Measurements from ENCODE around the gene ANKRD34A. TPM values are rescaled to one million over a fixed set of nuclear protein-coding genes. Genes with fewer than 3 reads are reported as not detected.
"Not testable (repeated sequence)": the region's sequence is repeated elsewhere in the genome, so short reads cannot be mapped to it uniquely, and the experiment has no call there.

ANKRD34A gene
- total RNA-seq, 1 donor from 2014 or later: 0.94 TPM

DNA sequence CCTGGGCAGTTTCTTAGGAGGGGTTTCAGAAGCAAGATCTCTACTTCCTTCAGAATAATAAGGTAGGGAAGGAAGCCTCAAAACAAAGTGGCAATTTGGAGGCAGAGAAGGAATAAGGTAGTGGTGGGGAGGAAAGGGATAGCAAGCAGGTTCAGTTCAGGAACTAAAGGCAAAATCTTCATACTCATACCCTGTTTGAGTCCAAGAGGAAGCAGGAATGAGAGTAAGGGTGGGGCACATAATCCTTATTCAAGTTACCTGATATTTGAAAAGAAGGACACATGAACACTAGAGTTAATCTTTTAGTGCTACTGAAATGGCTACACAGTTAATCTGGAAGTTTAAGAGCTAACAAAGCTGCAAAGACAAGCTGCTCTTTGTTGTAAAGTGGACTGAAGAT lies 28.7 kb downstream of the ANKRD34A start:
- TF ChIP-seq, protein P1, sequence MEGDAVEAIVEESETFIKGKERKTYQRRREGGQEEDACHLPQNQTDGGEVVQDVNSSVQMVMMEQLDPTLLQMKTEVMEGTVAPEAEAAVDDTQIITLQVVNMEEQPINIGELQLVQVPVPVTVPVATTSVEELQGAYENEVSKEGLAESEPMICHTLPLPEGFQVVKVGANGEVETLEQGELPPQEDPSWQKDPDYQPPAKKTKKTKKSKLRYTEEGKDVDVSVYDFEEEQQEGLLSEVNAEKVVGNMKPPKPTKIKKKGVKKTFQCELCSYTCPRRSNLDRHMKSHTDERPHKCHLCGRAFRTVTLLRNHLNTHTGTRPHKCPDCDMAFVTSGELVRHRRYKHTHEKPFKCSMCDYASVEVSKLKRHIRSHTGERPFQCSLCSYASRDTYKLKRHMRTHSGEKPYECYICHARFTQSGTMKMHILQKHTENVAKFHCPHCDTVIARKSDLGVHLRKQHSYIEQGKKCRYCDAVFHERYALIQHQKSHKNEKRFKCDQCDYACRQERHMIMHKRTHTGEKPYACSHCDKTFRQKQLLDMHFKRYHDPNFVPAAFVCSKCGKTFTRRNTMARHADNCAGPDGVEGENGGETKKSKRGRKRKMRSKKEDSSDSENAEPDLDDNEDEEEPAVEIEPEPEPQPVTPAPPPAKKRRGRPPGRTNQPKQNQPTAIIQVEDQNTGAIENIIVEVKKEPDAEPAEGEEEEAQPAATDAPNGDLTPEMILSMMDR (conservative IDR thresholded peaks at IDR 0.05): no peak
- Mint-ChIP-seq H3K36me3 (peaks cover 3% of the 10 kb centered on the region), H3K4me1 (ENCODE audit: unreplicated experiment) (no peaks in the 10 kb centered on the region), H3K27me3 (no peaks in the 10 kb centered on the region), H3K4me3 (no peak overlapping the region), H3K9me3 (no peaks in the 10 kb centered on the region), H3K27ac (no peak overlapping the region)
- DNase-seq (ENCODE audit: extremely low spot score, unreplicated experiment): no peak

DNA sequence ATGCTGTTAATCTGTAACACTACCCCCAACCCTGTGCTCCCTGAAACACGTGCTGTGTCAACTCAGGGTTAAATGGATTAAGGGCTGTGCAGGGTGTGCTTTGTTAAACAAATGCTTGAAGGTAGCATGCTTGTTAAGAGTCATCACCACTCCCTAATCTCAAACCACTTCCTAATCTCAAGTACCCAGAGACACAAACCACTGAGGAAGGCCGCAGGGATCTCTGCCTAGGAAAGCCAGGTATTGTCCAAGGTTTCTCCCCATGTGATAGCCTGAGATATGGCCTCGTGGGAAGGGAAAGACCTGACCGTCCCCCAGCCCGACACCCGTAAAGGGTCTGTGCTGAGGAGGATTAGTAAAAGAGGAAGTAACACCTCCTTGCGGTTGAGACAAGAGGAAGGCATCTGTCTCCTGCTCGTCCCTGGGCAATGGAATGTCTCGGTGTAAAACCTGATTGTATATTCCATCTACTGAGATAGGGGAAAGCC lies 31.8 kb downstream of the ANKRD34A start:
- not testable (repeated sequence) for H3K4me3 Mint-ChIP-seq; H3K4me1 Mint-ChIP-seq (ENCODE audit: unreplicated experiment); H3K9me3 Mint-ChIP-seq; H3K27ac Mint-ChIP-seq; H3K36me3 Mint-ChIP-seq; H3K27me3 Mint-ChIP-seq; DNase-seq (ENCODE audit: extremely low spot score, unreplicated experiment)

DNA sequence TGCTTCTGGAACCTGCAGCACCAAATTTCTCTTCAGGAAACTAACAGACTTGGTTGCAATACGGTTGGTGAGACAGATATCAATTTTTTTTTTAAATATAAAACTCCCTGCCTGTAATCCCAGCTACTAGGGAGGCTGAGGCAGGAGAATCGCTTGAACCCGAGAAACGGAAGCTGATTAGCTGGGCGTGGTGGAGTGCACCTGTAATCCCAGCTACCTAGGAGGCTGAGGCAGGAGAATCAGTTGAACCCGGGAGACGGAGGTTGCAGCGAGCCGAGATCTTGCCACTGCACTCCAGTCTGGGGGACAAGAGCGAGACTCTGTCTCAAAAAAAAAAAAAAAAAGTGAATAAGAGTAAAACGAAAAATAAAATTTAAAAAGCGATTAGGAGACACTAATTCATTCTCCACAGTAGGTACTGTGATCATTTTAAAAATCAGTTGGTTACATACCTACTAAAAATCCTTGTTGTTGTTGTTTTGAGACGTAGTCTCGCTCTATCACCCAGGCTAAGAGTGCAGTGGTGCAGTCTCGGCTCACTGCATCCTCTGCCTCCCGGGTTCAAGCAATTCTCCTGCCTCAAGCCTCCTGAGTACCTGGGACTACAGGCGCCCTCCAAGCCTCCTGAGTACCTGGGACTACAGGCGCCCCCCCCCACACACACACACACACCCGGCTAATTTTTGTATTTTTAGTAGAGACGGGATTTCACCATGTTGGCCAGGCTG lies 36.3 kb downstream of the ANKRD34A start:
- Mint-ChIP-seq H3K27me3 (no peaks in the 10 kb centered on the region), H3K4me3 (peak overlapping the region; percentile 86), H3K27ac (peak overlapping the region; percentile 73), H3K9me3 (no peaks in the 10 kb centered on the region), H3K36me3 (peaks cover 6% of the 10 kb centered on the region), H3K4me1 (ENCODE audit: unreplicated experiment) (peaks cover 13% of the 10 kb centered on the region)
- TF ChIP-seq, protein P1 (conservative IDR thresholded peaks at IDR 0.05): no peak
- no peak for DNase-seq (ENCODE audit: extremely low spot score, unreplicated experiment)

DNA sequence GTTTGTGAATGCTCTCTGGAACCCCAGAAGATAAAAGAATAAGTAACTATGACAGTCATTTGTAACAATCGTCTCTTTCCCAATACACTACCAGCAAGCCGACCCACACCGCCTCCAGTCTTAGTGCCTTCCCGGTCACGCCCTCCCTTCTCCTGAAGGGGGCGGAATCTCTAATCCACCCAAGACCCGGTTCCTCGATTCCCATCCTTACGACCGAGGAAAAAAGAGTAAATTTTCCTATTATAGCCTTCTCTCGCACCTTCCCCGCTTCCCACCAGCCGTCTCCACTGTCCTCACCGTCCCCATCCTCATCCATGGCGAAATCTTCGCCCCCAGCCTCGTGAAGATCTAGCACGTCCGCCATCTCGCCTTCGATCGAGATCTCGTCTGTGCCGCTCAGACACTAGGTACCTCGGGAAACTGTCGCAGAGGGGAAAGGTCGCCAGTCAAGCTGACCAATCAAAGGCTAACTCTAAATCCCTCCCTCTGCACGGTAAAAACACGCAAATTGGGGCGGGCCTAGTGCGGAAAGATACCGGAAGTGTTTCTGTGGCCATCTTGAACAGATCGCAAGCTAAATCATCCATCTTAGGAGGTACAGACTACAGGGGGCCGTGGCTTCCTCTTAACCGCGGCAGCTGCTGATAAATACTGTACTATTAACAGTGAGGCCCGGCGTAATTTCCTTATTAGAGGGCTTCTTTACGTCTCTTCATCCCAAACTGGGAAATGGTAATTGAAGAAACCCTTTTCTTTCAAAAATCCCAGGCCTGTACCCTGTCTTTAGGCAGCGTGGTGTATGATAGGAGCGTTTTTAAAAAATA lies 37.1 kb downstream of the ANKRD34A start, which contains the start of gene RBM8A:
Gene RBM8A, minus strand, starts transcription at position 422 of the 824 bp plus-strand sequence. Its CDS starts 58 bp downstream, at position 364.
- H3K36me3 Mint-ChIP-seq: peaks cover 6% of the 10 kb centered on the region
- TF ChIP-seq, protein P1 (conservative IDR thresholded peaks at IDR 0.05): peak; percentile 78
- no peak within 1 kb of the TSS for H3K4me3 Mint-ChIP-seq
- peak; percentile 87 for DNase-seq (ENCODE audit: extremely low spot score, unreplicated experiment)
- no peaks in the 10 kb centered on the region for H3K9me3 Mint-ChIP-seq
- no peaks in the 10 kb centered on the region for H3K27me3 Mint-ChIP-seq
- peaks cover 13% of the 10 kb centered on the region for H3K4me1 Mint-ChIP-seq (ENCODE audit: unreplicated experiment)
- H3K27ac Mint-ChIP-seq: no peak within 1 kb of the TSS

DNA sequence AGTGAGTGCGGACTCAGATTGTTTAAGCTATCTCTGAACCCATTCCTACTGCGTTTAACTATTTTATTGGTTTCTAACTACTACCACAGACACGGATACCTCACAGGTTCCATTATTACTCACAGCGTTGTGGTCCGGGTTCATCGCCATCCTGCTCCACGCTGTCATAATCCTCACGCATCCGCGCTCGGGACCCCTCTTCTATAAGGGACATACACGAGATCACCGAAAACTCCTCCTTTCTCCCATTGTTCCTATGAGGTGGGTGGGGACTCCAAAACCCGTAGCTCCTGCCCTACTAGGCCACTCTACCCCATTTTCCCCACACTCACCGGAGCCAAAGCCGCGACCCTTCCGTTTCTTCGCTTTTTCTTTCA lies 37.7 kb downstream of the ANKRD34A start:
- H3K9me3 Mint-ChIP-seq: no peaks in the 10 kb centered on the region
- H3K27ac Mint-ChIP-seq: no peak overlapping the region
- peaks cover 13% of the 10 kb centered on the region for H3K4me1 Mint-ChIP-seq (ENCODE audit: unreplicated experiment)
- no peak overlapping the region for H3K4me3 Mint-ChIP-seq
- peaks cover 6% of the 10 kb centered on the region for H3K36me3 Mint-ChIP-seq
- no peak for DNase-seq (ENCODE audit: extremely low spot score, unreplicated experiment)
- TF ChIP-seq, protein P1 (conservative IDR thresholded peaks at IDR 0.05): no peak
- H3K27me3 Mint-ChIP-seq: no peaks in the 10 kb centered on the region

DNA sequence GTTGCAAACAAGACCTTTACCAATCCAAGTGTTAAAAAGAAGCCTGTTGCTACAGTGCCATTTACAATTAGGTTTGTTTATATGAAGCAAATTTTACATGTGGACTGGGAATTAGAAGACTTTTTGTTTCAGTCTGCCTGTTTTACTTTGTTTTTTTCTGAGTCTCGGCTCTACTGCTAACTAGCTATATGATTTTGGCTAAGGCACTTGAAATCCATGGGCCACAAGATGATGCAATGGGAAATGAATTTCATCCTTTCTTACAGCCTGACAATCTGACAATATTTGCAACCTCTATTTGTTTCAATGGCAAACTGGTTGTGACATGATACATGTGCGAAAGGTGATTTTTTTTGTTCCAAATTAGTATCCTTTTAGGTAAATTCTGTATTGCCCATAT lies 42.1 kb downstream of the ANKRD34A start:
- H3K27me3 Mint-ChIP-seq: no peaks in the 10 kb centered on the region
- no peaks in the 10 kb centered on the region for H3K9me3 Mint-ChIP-seq
- H3K4me3 Mint-ChIP-seq: no peak overlapping the region
- no peak for DNase-seq (ENCODE audit: extremely low spot score, unreplicated experiment)
- peaks cover 6% of the 10 kb centered on the region for H3K36me3 Mint-ChIP-seq
- H3K4me1 Mint-ChIP-seq (ENCODE audit: unreplicated experiment): peaks cover 29% of the 10 kb centered on the region
- TF ChIP-seq, protein P1 (conservative IDR thresholded peaks at IDR 0.05): no peak
- no peak overlapping the region for H3K27ac Mint-ChIP-seq

DNA sequence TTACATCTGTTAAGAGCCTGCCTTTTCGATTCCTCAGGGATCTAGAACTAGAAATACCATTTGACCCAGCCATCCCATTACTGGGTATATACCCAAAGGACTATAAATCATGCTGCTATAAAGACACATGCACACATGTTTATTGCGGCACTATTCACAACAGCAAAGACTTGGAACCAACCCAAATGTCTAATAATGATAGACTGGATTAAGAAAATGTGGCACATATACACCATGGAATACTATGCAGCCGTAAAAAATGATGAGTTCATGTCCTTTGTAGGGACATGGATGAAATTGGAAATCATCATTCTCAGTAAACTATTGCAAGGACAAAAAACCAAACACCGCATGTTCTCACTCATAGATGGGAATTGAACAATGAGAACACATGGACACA lies 44.1 kb downstream of the ANKRD34A start:
- not testable (repeated sequence) for DNase-seq (ENCODE audit: extremely low spot score, unreplicated experiment); H3K9me3 Mint-ChIP-seq; H3K27me3 Mint-ChIP-seq; H3K36me3 Mint-ChIP-seq
- H3K4me3 Mint-ChIP-seq: peak overlapping the region; percentile 97
- H3K27ac Mint-ChIP-seq: peak overlapping the region; percentile 53
- H3K4me1 Mint-ChIP-seq (ENCODE audit: unreplicated experiment): peaks cover 26% of the 10 kb centered on the region
